AG04450 (cell line): ENCODE data around the gene LHX3. TPM values are rescaled to one million over a fixed set of nuclear protein-coding genes. Genes with fewer than 3 reads are reported as not detected.

ENCODE experiments used
- CTCF ChIA-PET: fragments of 300-600, 350-600 bp; formaldehyde crosslinking; extraction: SDS; loops from one replicate; lab custom pipeline; 2022; ENCODE audit warnings: antibody characterized with exemption, inconsistent platforms; lab: Charles Lee
- POLR2A ChIA-PET: fragments of 350-600 bp; formaldehyde crosslinking; extraction: SDS; loops from one replicate; lab custom pipeline; 2021; ENCODE audit warnings: antibody characterized with exemption, inconsistent platforms; lab: Yijun Ruan, JAX
- DNase-seq: peaks from one replicate; pipeline ENCODE4 v3.0.0-alpha.2; 2011; ENCODE audit warnings: low read depth, low spot score
- H3K27ac ChIP-seq: one replicate; pipeline ENCODE4 v1.5.1; 2012; ENCODE audit warnings: low read depth, low read length, control low read depth
- H3K27me3 ChIP-seq: one replicate; pipeline ENCODE4 v1.6.0; 2012; ENCODE audit warnings: low read length; ENCODE audit not compliant: control insufficient read depth, insufficient read depth
- H3K4me3 ChIP-seq: 2 replicates; pipeline ENCODE4 v1.5.1; 2011; ENCODE audit warnings: mild to moderate bottlenecking, low read depth, low read length, control low read depth
- H3K9me3 ChIP-seq: 2 replicates; pipeline ENCODE4 v1.5.1; 2012; ENCODE audit warnings: low read length; ENCODE audit not compliant: control insufficient read depth, insufficient read depth
- CTCF ChIP-seq: IDR thresholded peaks from 2 replicates; pipeline ENCODE4 v1.5.1; 2011; ENCODE audit warnings: low read depth, low read length, control low read depth, inconsistent platforms
- polyA plus RNA-seq: library from polyadenylated mRNA; depleted of rRNA; stranded (reverse); fragments of >200 nt; gene quantifications from 2 replicates; pipeline ENCODE4 v1.2.3, GENCODE V29; 2011

The LHX3 gene
- polyA plus RNA-seq, 1 experiment, result not detected

- Histone ChIP-seq H3K27ac (no peak overlapping the region), H3K9me3 (no peaks in the 10 kb centered on the region; the same call in 1 of the 2 replicates), H3K27me3 (peaks cover 42% of the 10 kb centered on the region), H3K4me3 (no peak overlapping the region)
- TF ChIP-seq CTCF, result no peak
- ChIA-PET CTCF (no interaction called here), POLR2A (no interaction called here)
- no peak for DNase-seq
Observed at GRCh38 chr9:136160995-136161610, 43.8 kb downstream of the LHX3 start.

- Histone ChIP-seq H3K27me3 (peaks cover 48% of the 10 kb centered on the region), H3K27ac (no peak overlapping the region), H3K4me3 (no peak overlapping the region), H3K9me3 (no peaks in the 10 kb centered on the region; the same call in 1 of the 2 replicates)
- POLR2A ChIA-PET, result no interaction called here
- CTCF ChIA-PET, result no interaction called here
- TF ChIP-seq CTCF, result no peak
- no peak for DNase-seq
Observed at GRCh38 chr9:136160381-136160841, 44.5 kb downstream of the LHX3 start.

- no peak for TF ChIP-seq CTCF
- ChIA-PET POLR2A (no interaction called here), CTCF (interaction anchor here (1.1 to 1.2 kb wide), 2 partner anchors 10 to 27 kb away, joined by 3 to 4 read pairs; no protein-coding TSS in a partner anchor)
- no peak for DNase-seq
- peaks cover 2% of the 10 kb centered on the region for H3K9me3 ChIP-seq
- H3K27me3 ChIP-seq, result peaks cover 52% of the 10 kb centered on the region
- H3K27ac ChIP-seq, result no peak overlapping the region
- no peak overlapping the region for H3K4me3 ChIP-seq
Observed at GRCh38 chr9:136159851-136160250, 45.1 kb downstream of the LHX3 start.

GRCh38 chr9:136157477-136158265, 47.3 kb downstream of the LHX3 start:
- no peak for TF ChIP-seq CTCF
- ChIA-PET CTCF (no interaction called here), POLR2A (no interaction called here)
- no peak overlapping the region for H3K27ac ChIP-seq
- H3K4me3 ChIP-seq, result no peak overlapping the region
- H3K9me3 ChIP-seq, result peaks cover 4% of the 10 kb centered on the region
- H3K27me3 ChIP-seq, result peaks cover 53% of the 10 kb centered on the region
- no peak for DNase-seq
